OCI-LY3 (cell line): ENCODE data around the gene PLCB4.

Experiments used
- H2AFZ ChIP-seq: fragments of 200-600, 300-600 bp; shearing (Covaris generic); 2 replicates; pipeline ENCODE4 v1.6.0; 2014; ENCODE audit warnings: antibody characterized with exemption, low read depth, low read length
- H3K27ac ChIP-seq: fragments of 200-600, 300-600 bp; sonication (generic); 2 replicates; pipeline ENCODE4 v1.5.1; 2014; ENCODE audit warnings: mild to moderate bottlenecking, low read length, moderate library complexity, mixed read lengths
- H3K27me3 ChIP-seq: fragments of 200-600, 300-600 bp; sonication (generic); 2 replicates; pipeline ENCODE4 v1.6.1; 2014; ENCODE audit warnings: low read depth, low read length, mixed read lengths
- H3K36me3 ChIP-seq: fragments of 200-600, 300-600 bp; sonication (generic); replicated peaks from 2 replicates; pipeline ENCODE3; 2014; ENCODE audit warnings: low read depth, low read length, mixed read lengths
- H3K4me1 ChIP-seq: fragments of 300-600, 200-600 bp; sonication (generic); 2 replicates; pipeline ENCODE4 v1.6.1; 2014; ENCODE audit warnings: low read length, mixed read lengths
- H3K4me2 ChIP-seq: fragments of 200-600, 300-600 bp; sonication (generic); 2 replicates; pipeline ENCODE4 v1.6.1; 2014; ENCODE audit warnings: low read length, mixed read lengths
- H3K4me3 ChIP-seq: fragments of 300-600, 200-600 bp; sonication (generic); 2 replicates; pipeline ENCODE4 v1.5.1; 2014; ENCODE audit warnings: antibody characterized with exemption, mild to moderate bottlenecking, low read length, moderate library complexity
- H3K79me2 ChIP-seq: fragments of 300-600, 200-600 bp; shearing (Covaris generic); 2 replicates; pipeline ENCODE4 v1.6.1; 2014; ENCODE audit warnings: mild to moderate bottlenecking, low read length, mixed read lengths
- H3K9ac ChIP-seq: fragments of 300-600, 200-600 bp; shearing (Covaris generic); 2 replicates; pipeline ENCODE4 v1.6.0; 2014; ENCODE audit warnings: mild to moderate bottlenecking, low read length, moderate library complexity
- H3K9me3 ChIP-seq: fragments of 200-600, 300-600 bp; shearing (Covaris generic); 2 replicates; pipeline ENCODE4 v1.6.1; 2014; ENCODE audit warnings: low read length, mixed read lengths; ENCODE audit not compliant: insufficient read depth
- H4K20me1 ChIP-seq: fragments of 200-600, 300-600 bp; sonication (generic); 2 replicates; pipeline ENCODE4 v1.6.1; 2016; ENCODE audit warnings: low read length, mixed read lengths; ENCODE audit not compliant: insufficient read depth
- EZH2phosphoT487 ChIP-seq: fragments of 200-600 bp; shearing (Covaris generic); IDR thresholded peaks from 2 replicates; pipeline ENCODE4 v1.6.1; 2018; ENCODE audit warnings: antibody characterized with exemption, mixed run types, low read depth
- TF ChIP-seq, protein P1 (sequence below): fragments of 200-600, 300-600 bp; sonication (generic); IDR thresholded peaks from 2 replicates; pipeline ENCODE4 v1.5.1; 2014; ENCODE audit warnings: antibody characterized with exemption, low read length, low read depth

Gene PLCB4

DNA sequence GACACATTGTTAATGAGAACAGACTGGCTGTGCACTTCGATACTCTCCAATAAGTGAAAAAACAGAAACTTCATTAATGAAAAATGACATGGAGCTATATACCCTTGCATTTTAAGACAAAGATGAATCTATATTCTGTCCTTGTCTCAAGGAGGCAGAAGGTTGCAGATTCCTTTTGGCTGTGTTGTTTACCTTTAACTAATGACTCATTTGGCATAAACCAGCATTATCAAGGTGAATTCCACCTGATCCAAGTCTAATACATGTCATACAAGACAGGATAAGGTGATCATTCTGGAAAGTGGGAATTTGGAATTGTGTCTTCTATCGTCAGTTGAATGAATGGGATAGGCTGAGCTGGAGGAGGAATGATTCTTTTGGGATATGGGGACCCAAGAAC lies 192.9 kb downstream of the PLCB4 start:
- Histone ChIP-seq H4K20me1 (no peaks in the 10 kb centered on the region), H3K27ac (no peak overlapping the region), H3K9ac (no peak overlapping the region), H3K4me1 (no peaks in the 10 kb centered on the region), H2AFZ (no peak overlapping the region), H3K36me3 (no peaks in the 10 kb centered on the region), H3K4me3 (no peak overlapping the region), H3K9me3 (no peaks in the 10 kb centered on the region), H3K79me2 (no peaks in the 10 kb centered on the region), H3K27me3 (no peaks in the 10 kb centered on the region), H3K4me2 (no peak overlapping the region)
- TF ChIP-seq, protein P1, sequence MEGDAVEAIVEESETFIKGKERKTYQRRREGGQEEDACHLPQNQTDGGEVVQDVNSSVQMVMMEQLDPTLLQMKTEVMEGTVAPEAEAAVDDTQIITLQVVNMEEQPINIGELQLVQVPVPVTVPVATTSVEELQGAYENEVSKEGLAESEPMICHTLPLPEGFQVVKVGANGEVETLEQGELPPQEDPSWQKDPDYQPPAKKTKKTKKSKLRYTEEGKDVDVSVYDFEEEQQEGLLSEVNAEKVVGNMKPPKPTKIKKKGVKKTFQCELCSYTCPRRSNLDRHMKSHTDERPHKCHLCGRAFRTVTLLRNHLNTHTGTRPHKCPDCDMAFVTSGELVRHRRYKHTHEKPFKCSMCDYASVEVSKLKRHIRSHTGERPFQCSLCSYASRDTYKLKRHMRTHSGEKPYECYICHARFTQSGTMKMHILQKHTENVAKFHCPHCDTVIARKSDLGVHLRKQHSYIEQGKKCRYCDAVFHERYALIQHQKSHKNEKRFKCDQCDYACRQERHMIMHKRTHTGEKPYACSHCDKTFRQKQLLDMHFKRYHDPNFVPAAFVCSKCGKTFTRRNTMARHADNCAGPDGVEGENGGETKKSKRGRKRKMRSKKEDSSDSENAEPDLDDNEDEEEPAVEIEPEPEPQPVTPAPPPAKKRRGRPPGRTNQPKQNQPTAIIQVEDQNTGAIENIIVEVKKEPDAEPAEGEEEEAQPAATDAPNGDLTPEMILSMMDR, result no peak
- TF ChIP-seq EZH2phosphoT487, result no peak

DNA sequence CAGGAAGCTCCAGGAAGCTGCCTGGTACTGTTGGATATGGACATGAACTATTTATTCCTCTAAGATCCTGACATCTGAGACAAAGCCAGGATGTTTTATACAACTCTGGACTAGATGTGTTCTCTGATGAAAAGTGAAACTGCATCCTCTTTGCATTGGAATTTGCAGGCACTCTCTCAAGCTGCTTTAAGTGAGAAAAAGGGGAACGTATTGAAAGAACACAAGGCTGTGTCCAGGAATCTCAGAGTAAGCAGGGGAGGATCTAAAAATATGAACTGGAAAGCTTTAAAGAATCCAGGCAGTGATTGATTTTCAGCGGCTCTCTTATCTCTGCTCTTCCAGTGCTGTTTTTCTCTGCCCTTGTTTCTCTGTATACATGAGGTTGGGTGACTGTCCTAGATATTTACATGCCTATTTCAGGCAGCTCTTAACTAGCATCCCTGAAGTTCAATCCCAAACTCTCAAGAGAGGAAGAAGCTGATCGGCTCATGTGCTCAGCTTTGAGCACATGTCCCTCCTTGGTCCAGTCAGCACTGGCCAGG lies 193.8 kb downstream of the PLCB4 start:
- Histone ChIP-seq H3K4me1 (no peaks in the 10 kb centered on the region), H3K27me3 (no peaks in the 10 kb centered on the region), H3K36me3 (no peaks in the 10 kb centered on the region), H3K4me3 (no peak overlapping the region), H3K4me2 (no peak overlapping the region), H3K27ac (no peak overlapping the region), H4K20me1 (no peaks in the 10 kb centered on the region), H3K79me2 (no peaks in the 10 kb centered on the region), H3K9me3 (no peaks in the 10 kb centered on the region), H3K9ac (no peak overlapping the region), H2AFZ (no peak overlapping the region)
- TF ChIP-seq, protein P1, result no peak
- TF ChIP-seq EZH2phosphoT487, result no peak

DNA sequence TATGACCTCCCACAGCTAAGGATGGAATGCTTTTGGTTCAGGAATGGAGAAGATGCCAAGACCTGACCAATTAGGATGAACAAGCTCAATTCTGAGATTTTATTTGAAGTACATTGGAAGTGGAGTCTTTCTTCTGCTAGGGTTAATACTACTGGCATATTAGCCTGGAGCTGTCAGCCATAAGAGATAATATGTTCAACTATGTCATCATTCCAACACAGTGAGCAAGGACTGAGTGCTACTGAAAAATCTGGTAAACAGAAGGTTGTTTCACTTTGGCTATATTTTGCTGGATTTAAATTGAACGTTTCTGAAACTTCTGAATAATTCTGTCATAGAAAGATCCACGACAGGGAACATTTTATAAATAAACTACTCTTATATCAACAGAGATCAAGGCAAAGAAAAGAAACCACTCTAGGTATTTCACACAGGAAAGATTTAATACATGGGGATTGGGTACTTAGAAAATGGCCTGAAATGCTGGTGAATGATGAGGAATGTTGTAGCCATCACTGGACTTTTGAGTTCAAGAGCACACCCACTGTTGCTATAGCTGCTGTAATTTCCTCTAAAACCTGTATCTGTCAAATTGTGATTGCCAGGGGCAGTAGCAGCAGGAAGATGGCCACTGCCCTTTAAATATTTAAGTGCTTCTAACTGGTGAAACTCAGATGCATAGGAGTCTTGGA lies 200.5 kb downstream of the PLCB4 start:
- Histone ChIP-seq H3K9me3 (no peaks in the 10 kb centered on the region), H4K20me1 (no peaks in the 10 kb centered on the region), H3K9ac (no peak overlapping the region), H3K27ac (no peak overlapping the region), H3K4me1 (no peaks in the 10 kb centered on the region), H3K4me3 (no peak overlapping the region), H3K36me3 (no peaks in the 10 kb centered on the region), H2AFZ (no peak overlapping the region), H3K79me2 (no peaks in the 10 kb centered on the region), H3K4me2 (no peak overlapping the region), H3K27me3 (no peaks in the 10 kb centered on the region)
- no peak for TF ChIP-seq EZH2phosphoT487

DNA sequence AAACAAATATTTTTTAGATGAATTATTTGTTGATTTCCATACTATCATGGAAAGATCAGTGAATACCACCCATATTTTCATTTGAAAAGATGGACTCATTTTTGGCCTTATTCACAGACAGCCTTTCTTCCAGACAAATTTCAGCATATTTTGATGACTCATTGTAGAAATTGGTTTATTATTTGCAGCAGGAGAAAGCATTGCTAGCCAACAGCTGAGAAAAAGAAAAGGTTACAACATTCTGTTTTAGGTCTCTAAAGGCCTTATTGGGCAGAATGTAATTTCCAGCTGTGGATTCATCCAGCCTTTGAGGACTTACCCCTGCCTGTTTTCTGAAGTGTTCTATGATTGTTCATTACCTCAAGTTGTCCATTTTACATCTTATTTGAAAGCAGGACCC lies 201.9 kb downstream of the PLCB4 start:
- Histone ChIP-seq H3K27ac (no peak overlapping the region), H4K20me1 (no peaks in the 10 kb centered on the region), H3K4me2 (no peak overlapping the region), H3K9me3 (no peaks in the 10 kb centered on the region), H3K79me2 (no peaks in the 10 kb centered on the region), H2AFZ (no peak overlapping the region), H3K9ac (no peak overlapping the region), H3K36me3 (no peaks in the 10 kb centered on the region), H3K27me3 (no peaks in the 10 kb centered on the region), H3K4me1 (no peaks in the 10 kb centered on the region), H3K4me3 (no peak overlapping the region)
- TF ChIP-seq EZH2phosphoT487, result no peak
- TF ChIP-seq, protein P1, result no peak
